B cell (primary cell): ENCODE measurements around the gene DRAP1. TPM values are rescaled to one million over a fixed set of nuclear protein-coding genes. Genes with fewer than 3 reads are reported as not detected.

ENCODE experiments used
- ATAC-seq: fragments of 200-7000 bp; cut with Tn5 transposase; one replicate; pipeline ENCODE4 v1.10.0; 2021; ENCODE audit warnings: low read depth, mild to moderate bottlenecking, moderate number of reproducible peaks, moderate library complexity
- CTCF ChIA-PET: fragments of 350-600 bp; sonication (Branson Sonifier 250); formaldehyde crosslinking; loops from one replicate; lab custom pipeline; 2021; ENCODE audit warnings: antibody characterized with exemption, inconsistent platforms; lab: Charles Lee
- POLR2A ChIA-PET: fragments of 350-600 bp; sonication (Branson Sonifier 250); formaldehyde crosslinking; loops from one replicate; lab custom pipeline; 2021; ENCODE audit warnings: antibody characterized with exemption; lab: Charles Lee
- DNase-seq: peaks from one replicate; pipeline ENCODE4 v3.0.0; 2013
- H2AFZ ChIP-seq: 2 replicates; pipeline ENCODE4 v1.6.1; 2012; ENCODE audit warnings: mild to moderate bottlenecking, low read depth, low read length; ENCODE audit not compliant: insufficient read depth, poor library complexity, severe bottlenecking
- H3K27ac ChIP-seq, 2 donors: 1 replicate in 1 of 2; 2 replicates in 1 of 2; pipeline ENCODE4 v1.5.1; 2012 to 2013; ENCODE audit warnings: low read length in 2 of 2, mild to moderate bottlenecking in 2 of 2, moderate library complexity in 1 of 2
- H3K27me3 ChIP-seq, 4 experiments: fragments of 200-600 bp in 1 of 4; sonication (generic) in 1 of 4; replicated peaks in 1 of 4; 1 replicate in 2 of 4; 2 replicates in 2 of 4; pipeline versions ENCODE4 v1.6.1 to v1.7.0; 2013 to 2016; ENCODE audit warnings: low read length in 3 of 4, mild to moderate bottlenecking in 2 of 4, mixed read lengths in 1 of 4, moderate library complexity in 1 of 4; ENCODE audit not compliant: insufficient read depth in 4 of 4, control insufficient read depth in 3 of 4; ENCODE audit errors: control extremely low read depth in 1 of 4
- H3K36me3 ChIP-seq, 2 experiments: replicated peaks in 1 of 2; 1 replicate in 1 of 2; 2 replicates in 1 of 2; pipeline versions ENCODE4 v1.6.1 to v1.7.1; 2013; ENCODE audit warnings: low read length in 1 of 2; ENCODE audit not compliant: insufficient read depth in 2 of 2, control insufficient read depth in 1 of 2; ENCODE audit errors: control extremely low read depth in 1 of 2, extremely low read depth in 1 of 2
- H3K4me1 ChIP-seq, 2 donors: fragments of 200-600 bp in 1 of 2; sonication (generic) in 1 of 2; 1 replicate in 1 of 2; 2 replicates in 1 of 2; pipeline versions ENCODE4 v1.5.1 to v1.6.1; 2013 to 2017; ENCODE audit warnings: low read length in 2 of 2; ENCODE audit not compliant: control insufficient read depth in 2 of 2, insufficient read depth in 2 of 2
- H3K4me2 ChIP-seq: replicated peaks from 2 replicates; pipeline ENCODE3; 2012; ENCODE audit warnings: mild to moderate bottlenecking, low read depth, low read length; ENCODE audit not compliant: poor library complexity, severe bottlenecking
- H3K4me3 ChIP-seq, 5 experiments: fragments of 200-600 bp in 1 of 5; sonication (generic) in 1 of 5; 1 replicate in 3 of 5; 2 replicates in 2 of 5; pipeline versions ENCODE4 v1.5.1 to v1.7.0; 2011 to 2016; ENCODE audit warnings: low read length in 4 of 5, mild to moderate bottlenecking in 4 of 5, low read depth in 2 of 5, control low read depth in 1 of 5, moderate library complexity in 1 of 5; ENCODE audit not compliant: insufficient read depth in 1 of 5; ENCODE audit errors: control extremely low read depth in 1 of 5, extremely low read depth in 1 of 5
- H3K79me2 ChIP-seq: fragments of 200-600 bp; sonication (generic); one replicate; pipeline ENCODE4 v1.6.0; 2016; ENCODE audit warnings: low read length; ENCODE audit not compliant: control insufficient read depth, insufficient read depth
- H3K9ac ChIP-seq: fragments of 200-600 bp; sonication (generic); 2 replicates; pipeline ENCODE4 v1.6.1; 2017; ENCODE audit warnings: mild to moderate bottlenecking, low read length, moderate library complexity
- H3K9me3 ChIP-seq, 3 donors: one replicate each; pipeline versions ENCODE4 v1.6.1 to v1.7.1; 2013; ENCODE audit warnings: low read length in 2 of 3; ENCODE audit not compliant: control insufficient read depth in 2 of 3, insufficient read depth in 1 of 3; ENCODE audit errors: control extremely low read depth in 1 of 3
- H4K20me1 ChIP-seq: 2 replicates; pipeline ENCODE4 v1.6.0; 2012; ENCODE audit warnings: mild to moderate bottlenecking, low read length; ENCODE audit not compliant: insufficient read depth, control insufficient read depth, poor library complexity, severe bottlenecking
- H3K27ac Mint-ChIP-seq: one replicate; pipeline ENCODE4 v1.8.0; 2021; ENCODE audit warnings: mixed read lengths
- H3K27me3 Mint-ChIP-seq: one replicate; pipeline ENCODE4 v1.8.0; 2021; ENCODE audit warnings: mixed read lengths
- H3K4me1 Mint-ChIP-seq: one replicate; pipeline ENCODE4 v1.8.0; 2021; ENCODE audit warnings: mixed read lengths
- H3K4me3 Mint-ChIP-seq: one replicate; pipeline ENCODE4 v1.8.0; 2021; ENCODE audit warnings: mixed read lengths
- H3K9me3 Mint-ChIP-seq: one replicate; pipeline ENCODE4 v1.8.0; 2022; ENCODE audit warnings: mixed read lengths; ENCODE audit not compliant: insufficient read depth
- EZH2 ChIP-seq: IDR thresholded peaks from 2 replicates; pipeline ENCODE4 v1.6.1; 2012; ENCODE audit warnings: borderline replicate concordance, low read depth, mild to moderate bottlenecking, moderate library complexity, low read length; ENCODE audit not compliant: insufficient read depth, poor library complexity, severe bottlenecking
- whole genome bisulfite sequencing: methylation state at CpG from one replicate; pipeline ENCODE4 v1.1.5; 2013; ENCODE audit warnings: missing lambda C conversion rate; ENCODE audit not compliant: insufficient coverage; 5-methylcytosine and 5-hydroxymethylcytosine counted together
- intact Hi-C: fragments of 100-400 bp; cut with micrococcal nuclease; formaldehyde crosslinking; loops from one replicate; pipeline ENCODE4 v1.10.0; 2022
- polyA plus RNA-seq: library from polyadenylated mRNA; depleted of rRNA; stranded (reverse); fragments of >200 nt; gene quantifications from 2 replicates; pipeline ENCODE4 v1.2.3, GENCODE V29; 2012
- total RNA-seq, 2 donors: library from RNA; stranded (reverse); fragments of 120-200 nt in 1 of 2; gene quantifications; 1 replicate in 1 of 2; 2 replicates in 1 of 2; pipeline versions ENCODE4 v1.2.3 to v1.2.4, GENCODE V29; 2013 to 2022
- TF ChIP-seq, protein P1 (sequence below): fragments of 200-600 bp; IDR thresholded peaks from one replicate; pipeline ENCODE4 v1.8.0; 2022; ENCODE audit warnings: antibody characterized with exemption, mild to moderate bottlenecking

Gene DRAP1
- total and polyA plus RNA-seq, 2 donors (not counting 1 experiment from before 2014, with no cell fraction given), result 71.7 to 83.9 TPM

DNA sequence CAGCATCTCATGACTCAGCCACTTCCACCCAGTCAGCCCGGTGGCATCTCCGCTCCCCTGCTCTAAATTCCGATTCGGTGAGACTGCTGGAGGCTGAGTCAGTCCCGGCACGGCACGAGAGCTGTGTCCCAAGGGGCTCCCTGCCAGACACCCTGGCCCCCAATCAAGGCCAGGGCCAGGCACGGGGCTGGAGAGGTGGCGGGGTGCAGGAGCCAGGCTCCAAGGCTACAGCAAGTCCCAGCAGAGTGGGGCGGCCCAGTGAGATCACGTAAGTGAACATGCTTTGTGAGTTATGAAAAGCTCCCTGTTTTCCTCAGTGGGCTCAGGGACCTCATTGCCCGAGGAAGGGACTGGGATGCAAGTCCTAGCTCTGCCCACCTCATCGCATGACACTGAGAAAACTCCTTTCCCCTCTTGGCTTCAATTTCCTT lies 3.4 kb upstream of the DRAP1 start:
- H4K20me1 ChIP-seq, result peaks cover 4% of the 10 kb centered on the region
- H3K9ac ChIP-seq, result no peak overlapping the region
- ChIA-PET CTCF (interaction anchor here (0.7 to 2.5 kb wide), 2 partner anchors 26 to 61 kb away, joined by 3 to 8 read pairs; partner anchors contain the start of gene CCDC85B), POLR2A (no interaction called here)
- 34% methylated on average over 13 of the region's 13 CpGs for WGBS
- no peak overlapping the region for H3K27ac ChIP-seq
- no peak for TF ChIP-seq EZH2
- no peak for DNase-seq
- H3K27me3 ChIP-seq, result peaks cover 0 to 14% (median 3%) of the 10 kb centered on the region in 4 experiments
- Mint-ChIP-seq H3K27me3 (peaks cover 7% of the 10 kb centered on the region), H3K9me3 (no peaks in the 10 kb centered on the region), H3K4me1 (peaks cover 46% of the 10 kb centered on the region), H3K27ac (no peak overlapping the region), H3K4me3 (no peak overlapping the region)
- no peaks in the 10 kb centered on the region for H3K9me3 ChIP-seq
- peaks cover 0 to 2% of the 10 kb centered on the region in 2 experiments for H3K36me3 ChIP-seq
- intact Hi-C loops, result no loop called here
- no peak overlapping the region for H2AFZ ChIP-seq
- peak overlapping the region; percentile 12 for H3K4me2 ChIP-seq
- H3K4me3 ChIP-seq, result no peak overlapping the region
- peaks cover 18 to 51% of the 10 kb centered on the region in 2 donors for H3K4me1 ChIP-seq
- H3K79me2 ChIP-seq, result peaks cover 45% of the 10 kb centered on the region
- ATAC-seq, result no peak

DNA sequence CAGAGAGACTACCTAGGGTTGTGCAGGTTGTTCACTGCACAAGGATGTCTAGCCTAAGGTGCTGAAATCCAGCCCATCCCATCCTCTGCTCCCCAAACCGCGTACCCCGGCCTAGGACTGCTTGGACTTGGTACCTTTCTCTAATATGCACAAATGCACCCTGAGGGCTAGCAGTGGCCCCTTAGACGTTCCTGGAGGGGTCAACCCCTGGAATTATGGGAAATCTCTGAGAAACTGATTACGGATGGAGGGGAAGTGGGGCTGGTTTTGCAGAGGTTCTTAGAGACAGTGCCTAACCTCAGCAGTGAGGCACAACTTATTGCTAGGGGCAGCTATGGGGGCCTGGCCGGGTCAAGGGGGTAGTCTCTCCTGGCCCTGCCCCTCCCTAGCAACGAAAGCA lies 2.8 kb upstream of the DRAP1 start:
- peaks cover 46% of the 10 kb centered on the region for H3K4me1 Mint-ChIP-seq
- WGBS, result 100% methylated on average over 5 of the region's 7 CpGs
- POLR2A ChIA-PET, result no interaction called here
- H3K27me3 Mint-ChIP-seq, result peaks cover 4% of the 10 kb centered on the region
- peaks cover 0 to 4% of the 10 kb centered on the region in 2 experiments for H3K36me3 ChIP-seq
- DNase-seq (no peak), ATAC-seq (no peak)
- TF ChIP-seq, protein P1, sequence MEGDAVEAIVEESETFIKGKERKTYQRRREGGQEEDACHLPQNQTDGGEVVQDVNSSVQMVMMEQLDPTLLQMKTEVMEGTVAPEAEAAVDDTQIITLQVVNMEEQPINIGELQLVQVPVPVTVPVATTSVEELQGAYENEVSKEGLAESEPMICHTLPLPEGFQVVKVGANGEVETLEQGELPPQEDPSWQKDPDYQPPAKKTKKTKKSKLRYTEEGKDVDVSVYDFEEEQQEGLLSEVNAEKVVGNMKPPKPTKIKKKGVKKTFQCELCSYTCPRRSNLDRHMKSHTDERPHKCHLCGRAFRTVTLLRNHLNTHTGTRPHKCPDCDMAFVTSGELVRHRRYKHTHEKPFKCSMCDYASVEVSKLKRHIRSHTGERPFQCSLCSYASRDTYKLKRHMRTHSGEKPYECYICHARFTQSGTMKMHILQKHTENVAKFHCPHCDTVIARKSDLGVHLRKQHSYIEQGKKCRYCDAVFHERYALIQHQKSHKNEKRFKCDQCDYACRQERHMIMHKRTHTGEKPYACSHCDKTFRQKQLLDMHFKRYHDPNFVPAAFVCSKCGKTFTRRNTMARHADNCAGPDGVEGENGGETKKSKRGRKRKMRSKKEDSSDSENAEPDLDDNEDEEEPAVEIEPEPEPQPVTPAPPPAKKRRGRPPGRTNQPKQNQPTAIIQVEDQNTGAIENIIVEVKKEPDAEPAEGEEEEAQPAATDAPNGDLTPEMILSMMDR, result no peak
- TF ChIP-seq EZH2, result no peak
- intact Hi-C loops, result no loop called here
- no peak overlapping the region for H3K4me2 ChIP-seq
- H3K9me3 Mint-ChIP-seq, result no peaks in the 10 kb centered on the region
- H3K27me3 ChIP-seq, result peaks cover 0 to 8% (median under 1%) of the 10 kb centered on the region in 4 experiments
- CTCF ChIA-PET, result interaction anchor here (0.7 to 2.5 kb wide), 2 partner anchors 27 to 61 kb away, joined by 3 to 8 read pairs; partner anchors contain the start of gene CCDC85B
- no peaks in the 10 kb centered on the region for H3K9me3 ChIP-seq
- H3K4me3 Mint-ChIP-seq, result peak overlapping the region; percentile 89
- H3K27ac Mint-ChIP-seq, result peak overlapping the region; percentile 67
- H3K27ac ChIP-seq, result no peak overlapping the region
- no peak overlapping the region for H3K4me3 ChIP-seq
- no peak overlapping the region for H3K9ac ChIP-seq
- H3K79me2 ChIP-seq, result peaks cover 48% of the 10 kb centered on the region
- H3K4me1 ChIP-seq, result peaks cover 19 to 53% of the 10 kb centered on the region in 2 donors
- H2AFZ ChIP-seq, result no peak overlapping the region
- H4K20me1 ChIP-seq, result peaks cover 4% of the 10 kb centered on the region
